H1 (cell line): Measurements from ENCODE around the gene NME7. TPM values are rescaled to one million over a fixed set of nuclear protein-coding genes. Genes with fewer than 3 reads are reported as not detected.

Experiments used
- CTCF ChIA-PET: fragments of 300-600 bp; sonication (Branson Sonifier 250); formaldehyde crosslinking; loops from one replicate; lab custom pipeline; 2021; ENCODE audit not compliant: partially characterized antibody; lab: Charles Lee
- POLR2A ChIA-PET: fragments of 300-600 bp; sonication (Branson Sonifier 250); formaldehyde crosslinking; loops from one replicate; lab custom pipeline; 2021; ENCODE audit warnings: inconsistent platforms; ENCODE audit not compliant: partially characterized antibody; lab: Charles Lee
- DNase-seq, 2 experiments: peaks; one replicate each; pipeline versions ENCODE4 v3.0.0 to v3.0.0-alpha.2; 2010 to 2022; ENCODE audit warnings: low spot score in 2 of 2, low read depth in 1 of 2, mixed read lengths in 1 of 2
- FAIRE-seq: peaks from 2 replicates; lab custom pipeline; 2011; peaks lifted over from hg19 to GRCh38; lab: Jason Lieb, UNC
- H2AFZ ChIP-seq: 2 replicates; pipeline ENCODE4 v1.8.1; 2012; ENCODE audit warnings: low read length, inconsistent platforms
- H2AK5ac ChIP-seq: 2 replicates; pipeline ENCODE4 v1.6.1; 2013; ENCODE audit warnings: low read depth, low read length
- H2BK120ac ChIP-seq: replicated peaks from 2 replicates; pipeline ENCODE3; 2013; ENCODE audit warnings: low read depth, low read length, inconsistent platforms
- H2BK12ac ChIP-seq: 2 replicates; pipeline ENCODE4 v1.6.1; 2013; ENCODE audit warnings: low read depth, low read length
- H2BK15ac ChIP-seq: 2 replicates; pipeline ENCODE4 v1.6.1; 2013; ENCODE audit warnings: low read length
- H2BK20ac ChIP-seq: 2 replicates; pipeline ENCODE4 v1.6.1; 2013; ENCODE audit warnings: low read length
- H2BK5ac ChIP-seq: 2 replicates; pipeline ENCODE4 v1.6.1; 2013; ENCODE audit warnings: low read depth, low read length
- H3K14ac ChIP-seq: 2 replicates; pipeline ENCODE4 v1.6.1; 2013; ENCODE audit warnings: inconsistent platforms; ENCODE audit not compliant: insufficient read length
- H3K18ac ChIP-seq: 2 replicates; pipeline ENCODE4 v1.6.1; 2013; ENCODE audit warnings: low read length; ENCODE audit errors: extremely low read depth
- H3K23ac ChIP-seq: 2 replicates; pipeline ENCODE4 v1.6.1; 2013; ENCODE audit warnings: inconsistent platforms; ENCODE audit not compliant: insufficient read length
- H3K23me2 ChIP-seq: 2 replicates; pipeline ENCODE4 v1.6.1; 2013; ENCODE audit warnings: low read depth, low read length
- H3K27ac ChIP-seq: 2 replicates; pipeline ENCODE4 v1.6.1; 2011; ENCODE audit warnings: low read depth, low read length, inconsistent platforms
- H3K27me3 ChIP-seq, 4 experiments: replicated peaks in 1 of 4; 1 replicate in 1 of 4; 2 replicates in 3 of 4; pipeline versions ENCODE4 v1.6.1 to v1.8.1; 2011 to 2013; ENCODE audit warnings: low read length in 3 of 4, mild to moderate bottlenecking in 3 of 4, inconsistent platforms in 2 of 4, mixed read lengths in 2 of 4, moderate library complexity in 1 of 4; ENCODE audit not compliant: control insufficient read depth in 3 of 4, insufficient read depth in 3 of 4; ENCODE audit errors: extremely low read depth in 1 of 4
- H3K36me3 ChIP-seq, 4 experiments: 2 replicates each; pipeline versions ENCODE4 v1.6.1 to v1.8.1; 2011 to 2013; ENCODE audit warnings: mild to moderate bottlenecking in 4 of 4, low read length in 3 of 4, moderate library complexity in 2 of 4, control low read depth in 1 of 4, inconsistent platforms in 1 of 4; ENCODE audit not compliant: insufficient read depth in 4 of 4, control insufficient read depth in 2 of 4
- H3K4ac ChIP-seq: replicated peaks from 2 replicates; pipeline ENCODE3; 2013; ENCODE audit warnings: low read length, low read depth, mixed read lengths, inconsistent platforms; ENCODE audit not compliant: insufficient read length
- H3K4me1 ChIP-seq, 4 experiments: replicated peaks in 1 of 4; 1 replicate in 1 of 4; 2 replicates in 3 of 4; pipeline versions ENCODE4 v1.6.1 to v1.8.1; 2011 to 2013; ENCODE audit warnings: low read length in 3 of 4, inconsistent platforms in 2 of 4, mixed read lengths in 1 of 4; ENCODE audit not compliant: insufficient read depth in 4 of 4, control insufficient read depth in 3 of 4
- H3K4me2 ChIP-seq, 2 experiments: 2 replicates each; pipeline versions ENCODE4 v1.6.1 to v1.8.1; 2011 to 2013; ENCODE audit warnings: low read depth in 2 of 2, low read length in 2 of 2, control low read depth in 1 of 2, inconsistent platforms in 1 of 2, mild to moderate bottlenecking in 1 of 2; ENCODE audit not compliant: insufficient read depth in 1 of 2
- H3K4me3 ChIP-seq, 4 experiments: fragments of 200-600, 300-600 bp in 1 of 4; sonication (generic), shearing (Covaris generic), sonication (Bioruptor Twin) in 1 of 4; 2 replicates each; pipeline versions ENCODE4 v1.5.1 to v1.8.1; 2011 to 2016; ENCODE audit warnings: low read length in 4 of 4, low read depth in 3 of 4, control low read depth in 2 of 4, inconsistent platforms in 2 of 4, mild to moderate bottlenecking in 2 of 4, mixed read lengths in 1 of 4, moderate library complexity in 1 of 4; ENCODE audit not compliant: insufficient read depth in 2 of 4; ENCODE audit errors: extremely low read depth in 1 of 4
- H3K56ac ChIP-seq: replicated peaks from 2 replicates; pipeline ENCODE3; 2013; ENCODE audit warnings: low read depth, mild to moderate bottlenecking, mixed read lengths, low read length, inconsistent platforms; ENCODE audit not compliant: insufficient read length
- H3K79me1 ChIP-seq: 2 replicates; pipeline ENCODE4 v1.6.1; 2013; ENCODE audit warnings: low read depth, low read length, control low read depth
- H3K79me2 ChIP-seq, 2 experiments: 2 replicates each; pipeline versions ENCODE4 v1.6.1 to v1.8.1; 2012 to 2013; ENCODE audit warnings: low read length in 2 of 2, mild to moderate bottlenecking in 2 of 2, inconsistent platforms in 1 of 2; ENCODE audit not compliant: insufficient read depth in 2 of 2, control insufficient read depth in 1 of 2
- H3K9ac ChIP-seq, 4 experiments: replicated peaks in 1 of 4; 1 replicate in 1 of 4; 2 replicates in 3 of 4; pipeline versions ENCODE4 v1.6.1 to v1.8.1; 2011 to 2013; ENCODE audit warnings: low read depth in 3 of 4, low read length in 3 of 4, control low read depth in 2 of 4, mild to moderate bottlenecking in 2 of 4, moderate library complexity in 2 of 4, inconsistent platforms in 1 of 4; ENCODE audit errors: extremely low read depth in 1 of 4
- H3K9me3 ChIP-seq, 2 experiments: 2 replicates each; pipeline versions ENCODE4 v1.6.1 to v1.8.1; 2012 to 2013; ENCODE audit warnings: mild to moderate bottlenecking in 2 of 2, moderate library complexity in 2 of 2, control low read depth in 1 of 2, inconsistent platforms in 1 of 2, low read depth in 1 of 2, low read length in 1 of 2, mixed read lengths in 1 of 2; ENCODE audit not compliant: insufficient read depth in 2 of 2
- H4K20me1 ChIP-seq, 2 experiments: replicated peaks in 1 of 2; 2 replicates each; pipeline versions ENCODE3 to v1.8.1; 2011 to 2013; ENCODE audit warnings: inconsistent platforms in 2 of 2, low read length in 2 of 2, mild to moderate bottlenecking in 1 of 2; ENCODE audit not compliant: insufficient read depth in 2 of 2, control insufficient read depth in 1 of 2
- H4K5ac ChIP-seq: 2 replicates; pipeline ENCODE4 v1.6.1; 2013; ENCODE audit warnings: low read length, low read depth, mixed read lengths, inconsistent platforms; ENCODE audit not compliant: insufficient read length
- H4K8ac ChIP-seq: 2 replicates; pipeline ENCODE4 v1.8.0; 2013; ENCODE audit warnings: mild to moderate bottlenecking, moderate library complexity, low read length, inconsistent platforms; ENCODE audit not compliant: insufficient read depth; ENCODE audit errors: extremely low read depth
- H4K91ac ChIP-seq: replicated peaks from 2 replicates; pipeline ENCODE3; 2013; ENCODE audit warnings: low read length, mixed read lengths, inconsistent platforms; ENCODE audit not compliant: insufficient read length
- EP300 ChIP-seq, 2 experiments: IDR thresholded peaks; 1 replicate in 1 of 2; 2 replicates in 1 of 2; pipeline ENCODE4 v1.6.1; 2011 to 2012; ENCODE audit warnings: low read depth in 2 of 2, low read length in 2 of 2, mild to moderate bottlenecking in 2 of 2, borderline replicate concordance in 1 of 2, inconsistent platforms in 1 of 2, moderate library complexity in 1 of 2
- KDM1A ChIP-seq: fragments of 200-600, 300-600 bp; sonication (generic); IDR thresholded peaks from 2 replicates; pipeline ENCODE4 v1.7.1; 2016; ENCODE audit warnings: mild to moderate bottlenecking, low read length, borderline replicate concordance
- WGBS, 2 experiments: shearing (Covaris generic) in 1 of 2; methylation state at CpG; one replicate each; pipeline versions ENCODE4 v1.1.6 to v1.1.7; 2013 to 2015; ENCODE audit warnings: low lambda C conversion rate in 2 of 2, mixed read lengths in 2 of 2, inconsistent platforms in 1 of 2, low coverage in 1 of 2, missing lambda C conversion rate in 1 of 2; ENCODE audit not compliant: insufficient replicate concordance in 2 of 2, insufficient coverage in 1 of 2, insufficient read length in 1 of 2; ENCODE audit errors: extremely low coverage in 1 of 2, missing lambda C conversion rate in 1 of 2; 5-methylcytosine and 5-hydroxymethylcytosine counted together
- polyA plus RNA-seq, 7 experiments: library from polyadenylated mRNA; depleted of rRNA in 3 of 7; stranded (reverse) in 5 of 7; unstranded in 2 of 7; fragments of >200 nt in 5 of 7; fragments of 200-250 nt in 2 of 7; gene quantifications; 1 replicate in 5 of 7; 2 replicates in 1 of 7; 4 replicates in 1 of 7; pipeline versions ENCODE4 v1.2.1 to v1.2.3, GENCODE V29; 2011 to 2013; ENCODE audit warnings: missing spikeins in 2 of 7, mixed read lengths in 2 of 7
- total RNA-seq: library from RNA; stranded (reverse); fragmentation: NEBNext Ultra II Directional; extraction: Animal tissue kit (Norgen Biotek cat#: 25700); gene quantifications from 2 replicates; pipeline ENCODE4 v1.2.1, GENCODE V29; 2021

The NME7 gene
- total and polyA plus RNA-seq, 2 of the 8 experiments (the other 6 are each of a cell fraction or from before 2014, with no cell fraction given), result 11.6 to 28.5 TPM

- Histone ChIP-seq H3K18ac (no peak overlapping the region), H3K23me2 (no peaks in the 10 kb centered on the region; the same call in 1 of the 2 replicates), H3K79me2 (peaks cover 0 to 5% of the 10 kb centered on the region in 2 experiments; a peak in 1 of 4 replicates), H2BK5ac (no peak overlapping the region), H3K4me1 (no peaks in the 10 kb centered on the region), H3K9ac (no peak overlapping the region), H3K23ac (no peak overlapping the region), H4K8ac (no peak overlapping the region), H3K79me1 (no peaks in the 10 kb centered on the region; the same call in 1 of the 2 replicates), H3K4me2 (no peak overlapping the region), H3K36me3 (peaks cover 11 to 52% (median 31%) of the 10 kb centered on the region in 4 experiments), H2BK12ac (no peak overlapping the region), H3K9me3 (no peaks in the 10 kb centered on the region), H2BK15ac (no peak overlapping the region), H3K27me3 (no peaks in the 10 kb centered on the region), H3K27ac (no peak overlapping the region), H4K91ac (no peak overlapping the region), H2AK5ac (no peak overlapping the region), H3K4ac (no peak overlapping the region), H2BK20ac (no peak overlapping the region), H3K14ac (no peak overlapping the region), H4K20me1 (no peaks in the 10 kb centered on the region), H2AFZ (no peak overlapping the region), H4K5ac (no peak overlapping the region), H2BK120ac (no peak overlapping the region), H3K56ac (no peak overlapping the region), H3K4me3 (no peak overlapping the region)
- DNase-seq (no peak), FAIRE-seq (no peak)
- ChIA-PET POLR2A (interaction anchor here (0.6 kb wide), 1 partner anchor 235 kb away, joined by 4 read pairs; no protein-coding TSS in a partner anchor), CTCF (interaction anchor here (0.6 to 1.4 kb wide), 7 partner anchors 20 to 521 kb away, joined by 3 to 4 read pairs (median 3); no protein-coding TSS in a partner anchor)
- no peak for TF ChIP-seq EP300 (IDR thresholded peaks at IDR 0.05; ENCODE audit: borderline replicate concordance in 1 of 2, low read depth in 2 of 2, low read length in 2 of 2)
- no peak for TF ChIP-seq KDM1A
- 96% methylated on average over 3 of the region's 3 CpGs; no CpG with 5 or more reads in 1 of the 2 experiments for WGBS, 2 experiments
Measured at GRCh38 chr1:169127305-169127704, 240.3 kb downstream of the NME7 start.
